SK-N-SH (cell line): ENCODE data around the gene PPDPF. TPM values are rescaled to one million over a fixed set of nuclear protein-coding genes. Genes with fewer than 3 reads are reported as not detected.

Experiments
- CTCF ChIA-PET: fragments of 300-600, 350-600 bp; formaldehyde crosslinking; extraction: SDS; loops from one replicate; lab custom pipeline; 2021; lab: Yijun Ruan, JAX
- POLR2A ChIA-PET: fragments of 350-600 bp; sonication (Branson Sonifier 250); formaldehyde crosslinking; extraction: SDS; loops from one replicate; lab custom pipeline; 2020; ENCODE audit warnings: antibody characterized with exemption, inconsistent platforms; lab: Yijun Ruan, JAX
- DNase-seq: peaks from one replicate; pipeline ENCODE4 v3.0.0; 2012
- H2AFZ ChIP-seq: fragments of 200-600 bp; sonication (generic); 2 replicates; pipeline ENCODE4 v1.8.1; 2016; ENCODE audit warnings: antibody characterized with exemption, mild to moderate bottlenecking, low read depth
- H3F3A ChIP-seq: fragments of 200-600 bp; sonication (generic); replicated peaks from 2 replicates; pipeline ENCODE3; 2016; ENCODE audit warnings: antibody characterized with exemption, mild to moderate bottlenecking; ENCODE audit not compliant: insufficient read depth
- H3K27ac ChIP-seq, 2 experiments: fragments of 200-500 bp in 1 of 2; fragments of 200-600 bp in 1 of 2; sonication (Bioruptor generic) in 1 of 2; sonication (generic), shearing (Covaris generic) in 1 of 2; 2 replicates each; pipeline versions ENCODE4 v1.5.1 to v1.6.1; 2014 to 2016; ENCODE audit warnings: low read depth in 2 of 2, inconsistent platforms in 1 of 2, low read length in 1 of 2, mild to moderate bottlenecking in 1 of 2, mixed read lengths in 1 of 2
- H3K27me3 ChIP-seq: fragments of 200-600 bp; sonication (generic), shearing (Covaris generic); 2 replicates; pipeline ENCODE4 v1.6.1; 2016; ENCODE audit warnings: mixed run types; ENCODE audit not compliant: insufficient read depth
- H3K36me3 ChIP-seq, 2 experiments: fragments of 200-500 bp in 1 of 2; fragments of 200-600 bp in 1 of 2; sonication (Bioruptor generic) in 1 of 2; sonication (generic) in 1 of 2; replicated peaks in 1 of 2; 2 replicates each; pipeline versions ENCODE3 to v1.5.1; 2014 to 2016; ENCODE audit warnings: low read length in 1 of 2, mild to moderate bottlenecking in 1 of 2; ENCODE audit not compliant: insufficient read depth in 2 of 2, control insufficient read depth in 1 of 2
- H3K4me1 ChIP-seq, 2 experiments: fragments of 200-500 bp in 1 of 2; fragments of 200-600 bp in 1 of 2; sonication (Bioruptor generic) in 1 of 2; sonication (generic), shearing (Covaris generic) in 1 of 2; 2 replicates each; pipeline versions ENCODE4 v1.5.1 to v1.6.1; 2014 to 2016; ENCODE audit warnings: low read depth in 1 of 2, low read length in 1 of 2, mixed run types in 1 of 2; ENCODE audit not compliant: insufficient read depth in 2 of 2, control insufficient read depth in 1 of 2
- H3K4me2 ChIP-seq: fragments of 200-600 bp; sonication (generic), shearing (Covaris generic); 2 replicates; pipeline ENCODE4 v1.6.1; 2017; ENCODE audit warnings: mixed run types
- H3K4me3 ChIP-seq, 2 experiments: fragments of 200-500 bp in 1 of 2; fragments of 200-600 bp in 1 of 2; sonication (Bioruptor generic) in 1 of 2; sonication (generic), shearing (Covaris generic) in 1 of 2; 2 replicates each; pipeline versions ENCODE4 v1.5.1 to v1.8.1; 2014 to 2016; ENCODE audit warnings: low read depth in 2 of 2, inconsistent platforms in 1 of 2, low read length in 1 of 2, mild to moderate bottlenecking in 1 of 2, mixed read lengths in 1 of 2, moderate library complexity in 1 of 2
- H3K79me2 ChIP-seq: fragments of 200-600 bp; sonication (generic); 2 replicates; pipeline ENCODE4 v1.8.1; 2017; ENCODE audit warnings: mild to moderate bottlenecking; ENCODE audit not compliant: insufficient read depth
- H3K9ac ChIP-seq: fragments of 200-600 bp; sonication (generic); 2 replicates; pipeline ENCODE4 v1.6.1; 2017; ENCODE audit warnings: mixed run types
- H3K9me2 ChIP-seq: fragments of 200-600 bp; sonication (generic); 2 replicates; pipeline ENCODE4 v1.6.1; 2017; ENCODE audit warnings: mixed run types
- H3K9me3 ChIP-seq: fragments of 200-600 bp; sonication (generic); 2 replicates; pipeline ENCODE4 v1.6.1; 2017; ENCODE audit warnings: mixed run types, mild to moderate bottlenecking, moderate library complexity
- H4K20me1 ChIP-seq: fragments of 200-600 bp; sonication (generic); 2 replicates; pipeline ENCODE4 v1.6.1; 2017; ENCODE audit warnings: mild to moderate bottlenecking, mixed run types; ENCODE audit not compliant: insufficient read depth
- EZH2phosphoT487 ChIP-seq: fragments of 200-600 bp; sonication (generic); IDR thresholded peaks from 2 replicates; pipeline ENCODE4 v1.6.1; 2017; ENCODE audit warnings: low read depth, mixed run types, mild to moderate bottlenecking, antibody characterized with exemption, moderate library complexity, borderline replicate concordance
- FOSL2 ChIP-seq: IDR thresholded peaks from 2 replicates; pipeline ENCODE4 v1.4.0; 2012; ENCODE audit warnings: low read depth, mild to moderate bottlenecking, moderate library complexity, borderline replicate concordance
- FOXJ3 ChIP-seq: sonication (generic); formaldehyde crosslinking; IDR thresholded peaks from 2 replicates; pipeline ENCODE4 v1.5.1; 2020; ENCODE audit warnings: mild to moderate bottlenecking, missing genetic modification reagents
- GATA2 ChIP-seq: sonication (generic); formaldehyde crosslinking; IDR thresholded peaks from 2 replicates; pipeline ENCODE4 v1.5.0; 2020; ENCODE audit warnings: mild to moderate bottlenecking, missing genetic modification reagents
- NRF1 ChIP-seq: IDR thresholded peaks from 2 replicates; pipeline ENCODE4 v1.6.1; 2012; ENCODE audit warnings: low read depth, mild to moderate bottlenecking, low read length
- TAF1 ChIP-seq: IDR thresholded peaks from 2 replicates; pipeline ENCODE4 v1.6.1; 2012; ENCODE audit warnings: low read depth, mild to moderate bottlenecking, low read length, moderate library complexity, borderline replicate concordance
- TCF12 ChIP-seq: IDR thresholded peaks from 2 replicates; pipeline ENCODE4 v1.4.0; 2012
- TEAD4 ChIP-seq: IDR thresholded peaks from 2 replicates; pipeline ENCODE4 v1.4.0; 2012; ENCODE audit warnings: mild to moderate bottlenecking, borderline replicate concordance; ENCODE audit not compliant: insufficient read depth
- WGBS: methylation state at CpG from one replicate; pipeline ENCODE4 v1.1.6; 2017; ENCODE audit warnings: low lambda C conversion rate; 5-methylcytosine and 5-hydroxymethylcytosine counted together
- polyA plus RNA-seq, 3 experiments: library from polyadenylated mRNA; depleted of rRNA; stranded (reverse); fragments of >200 nt; gene quantifications; 2 replicates each; pipeline ENCODE4 v1.2.3, GENCODE V29; 2012
- TF ChIP-seq, protein P1 (sequence below): fragments of 150-350 bp; IDR thresholded peaks from 2 replicates; pipeline ENCODE4 v1.6.1; 2017; ENCODE audit warnings: antibody characterized with exemption, low read length, low read depth, borderline replicate concordance
- TF ChIP-seq, protein P2 (sequence below): IDR thresholded peaks from 2 replicates; pipeline ENCODE4 v1.4.0; 2012; ENCODE audit warnings: low read depth, borderline replicate concordance
- TF ChIP-seq, protein P3 (sequence below): IDR thresholded peaks from 2 replicates; pipeline ENCODE4 v1.4.0; 2012; ENCODE audit warnings: low read depth
- TF ChIP-seq, protein P4 (sequence below): IDR thresholded peaks from 2 replicates; pipeline ENCODE4 v1.6.1; 2012; ENCODE audit warnings: mild to moderate bottlenecking, low read depth, low read length, moderate library complexity

The PPDPF gene
- polyA plus RNA-seq, 1 of the 3 experiments (the other 2 are of a cell fraction) = 71.4 TPM

DNA sequence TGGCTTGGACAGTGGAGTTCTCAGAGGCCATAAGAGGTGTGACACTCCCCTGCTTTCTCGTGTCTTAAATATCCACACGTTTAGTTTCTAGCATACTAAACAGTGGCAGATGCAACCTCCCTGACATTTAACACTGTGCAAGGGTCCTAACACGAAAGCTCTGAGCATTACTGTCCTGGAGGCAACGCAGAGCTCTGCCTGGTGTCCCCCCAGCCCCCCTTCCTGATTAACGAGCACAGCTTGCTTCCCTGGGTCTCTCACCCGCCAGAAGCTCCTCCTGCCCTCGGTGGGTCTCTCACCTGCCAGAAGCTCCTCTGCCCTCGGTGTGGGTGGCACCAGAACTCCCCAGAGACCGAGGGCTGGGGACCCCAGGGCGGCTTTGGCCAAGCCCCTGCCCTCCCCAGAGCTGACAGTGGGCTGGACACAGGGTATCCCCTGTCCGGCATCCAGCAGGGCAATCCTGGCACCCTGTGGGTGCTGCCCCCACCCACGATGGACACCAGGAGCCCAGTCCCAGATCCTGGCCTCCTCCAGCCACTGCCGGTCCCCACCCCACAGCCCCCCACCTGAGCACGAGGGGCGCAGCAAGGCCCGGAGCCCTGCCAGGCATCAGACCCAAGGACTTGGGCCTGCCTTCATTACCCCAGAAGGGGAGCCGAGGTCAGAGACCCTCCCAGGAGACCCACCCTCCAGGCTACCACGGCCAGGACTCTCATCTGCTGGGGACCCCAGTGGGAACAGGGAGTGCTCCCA lies 35.7 kb upstream of the PPDPF start:
- peak overlapping the region in 1 of 2 experiments; percentile 1; a peak in 1 of 4 replicates for H3K27ac ChIP-seq
- no peaks in the 10 kb centered on the region for H4K20me1 ChIP-seq
- no peak overlapping the region for H3K4me3 ChIP-seq
- H3K9ac ChIP-seq = no peak overlapping the region
- H2AFZ ChIP-seq = no peak overlapping the region
- no peaks in the 10 kb centered on the region for H3K9me2 ChIP-seq
- H3F3A ChIP-seq = no peaks in the 10 kb centered on the region
- WGBS = 34% methylated on average over 8 of the region's 18 CpGs
- no peaks in the 10 kb centered on the region for H3K27me3 ChIP-seq
- no peaks in the 10 kb centered on the region for H3K36me3 ChIP-seq
- peaks cover 0 to 43% of the 10 kb centered on the region in 2 experiments; a peak in 1 of 4 replicates for H3K4me1 ChIP-seq
- no peaks in the 10 kb centered on the region for H3K79me2 ChIP-seq
- H3K9me3 ChIP-seq = no peaks in the 10 kb centered on the region
- CTCF ChIA-PET = interaction anchor here (0.7 to 5.9 kb wide), 9 partner anchors 9 to 53 kb away, joined by 3 to 53 read pairs (median 7); partner anchors contain the start of gene PTK6
- no peak overlapping the region for H3K4me2 ChIP-seq
- no peak for TF ChIP-seq FOXJ3 (CRISPR knock-in tag)
- no peak for TF ChIP-seq TAF1
- TF ChIP-seq, protein P1, sequence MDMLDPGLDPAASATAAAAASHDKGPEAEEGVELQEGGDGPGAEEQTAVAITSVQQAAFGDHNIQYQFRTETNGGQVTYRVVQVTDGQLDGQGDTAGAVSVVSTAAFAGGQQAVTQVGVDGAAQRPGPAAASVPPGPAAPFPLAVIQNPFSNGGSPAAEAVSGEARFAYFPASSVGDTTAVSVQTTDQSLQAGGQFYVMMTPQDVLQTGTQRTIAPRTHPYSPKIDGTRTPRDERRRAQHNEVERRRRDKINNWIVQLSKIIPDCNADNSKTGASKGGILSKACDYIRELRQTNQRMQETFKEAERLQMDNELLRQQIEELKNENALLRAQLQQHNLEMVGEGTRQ = no peak
- no peak for TF ChIP-seq TCF12
- TF ChIP-seq GATA2 (CRISPR knock-in tag) = no peak
- no peak for TF ChIP-seq EZH2phosphoT487
- TF ChIP-seq, protein P2, sequence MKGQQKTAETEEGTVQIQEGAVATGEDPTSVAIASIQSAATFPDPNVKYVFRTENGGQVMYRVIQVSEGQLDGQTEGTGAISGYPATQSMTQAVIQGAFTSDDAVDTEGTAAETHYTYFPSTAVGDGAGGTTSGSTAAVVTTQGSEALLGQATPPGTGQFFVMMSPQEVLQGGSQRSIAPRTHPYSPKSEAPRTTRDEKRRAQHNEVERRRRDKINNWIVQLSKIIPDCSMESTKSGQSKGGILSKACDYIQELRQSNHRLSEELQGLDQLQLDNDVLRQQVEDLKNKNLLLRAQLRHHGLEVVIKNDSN = no peak
- TF ChIP-seq NRF1 = no peak
- TF ChIP-seq, protein P3, sequence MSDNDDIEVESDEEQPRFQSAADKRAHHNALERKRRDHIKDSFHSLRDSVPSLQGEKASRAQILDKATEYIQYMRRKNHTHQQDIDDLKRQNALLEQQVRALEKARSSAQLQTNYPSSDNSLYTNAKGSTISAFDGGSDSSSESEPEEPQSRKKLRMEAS = no peak
- TF ChIP-seq TEAD4 = no peak
- no peak for TF ChIP-seq FOSL2
- TF ChIP-seq, protein P4, sequence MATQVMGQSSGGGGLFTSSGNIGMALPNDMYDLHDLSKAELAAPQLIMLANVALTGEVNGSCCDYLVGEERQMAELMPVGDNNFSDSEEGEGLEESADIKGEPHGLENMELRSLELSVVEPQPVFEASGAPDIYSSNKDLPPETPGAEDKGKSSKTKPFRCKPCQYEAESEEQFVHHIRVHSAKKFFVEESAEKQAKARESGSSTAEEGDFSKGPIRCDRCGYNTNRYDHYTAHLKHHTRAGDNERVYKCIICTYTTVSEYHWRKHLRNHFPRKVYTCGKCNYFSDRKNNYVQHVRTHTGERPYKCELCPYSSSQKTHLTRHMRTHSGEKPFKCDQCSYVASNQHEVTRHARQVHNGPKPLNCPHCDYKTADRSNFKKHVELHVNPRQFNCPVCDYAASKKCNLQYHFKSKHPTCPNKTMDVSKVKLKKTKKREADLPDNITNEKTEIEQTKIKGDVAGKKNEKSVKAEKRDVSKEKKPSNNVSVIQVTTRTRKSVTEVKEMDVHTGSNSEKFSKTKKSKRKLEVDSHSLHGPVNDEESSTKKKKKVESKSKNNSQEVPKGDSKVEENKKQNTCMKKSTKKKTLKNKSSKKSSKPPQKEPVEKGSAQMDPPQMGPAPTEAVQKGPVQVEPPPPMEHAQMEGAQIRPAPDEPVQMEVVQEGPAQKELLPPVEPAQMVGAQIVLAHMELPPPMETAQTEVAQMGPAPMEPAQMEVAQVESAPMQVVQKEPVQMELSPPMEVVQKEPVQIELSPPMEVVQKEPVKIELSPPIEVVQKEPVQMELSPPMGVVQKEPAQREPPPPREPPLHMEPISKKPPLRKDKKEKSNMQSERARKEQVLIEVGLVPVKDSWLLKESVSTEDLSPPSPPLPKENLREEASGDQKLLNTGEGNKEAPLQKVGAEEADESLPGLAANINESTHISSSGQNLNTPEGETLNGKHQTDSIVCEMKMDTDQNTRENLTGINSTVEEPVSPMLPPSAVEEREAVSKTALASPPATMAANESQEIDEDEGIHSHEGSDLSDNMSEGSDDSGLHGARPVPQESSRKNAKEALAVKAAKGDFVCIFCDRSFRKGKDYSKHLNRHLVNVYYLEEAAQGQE = no peak
- POLR2A ChIA-PET = interaction anchor here (0.8 to 1.6 kb wide), 5 partner anchors 10 to 32 kb away, joined by 3 to 9 read pairs (median 5); no protein-coding TSS in a partner anchor
- peak; percentile 58 for DNase-seq
